A673 (cell line): Measurements from ENCODE around the gene LANCL2.
"Not testable (repeated sequence)": the region's sequence is repeated elsewhere in the genome, so short reads cannot be mapped to it uniquely, and the experiment has no call there.

Source experiments
- EZH2 ChIP-seq: fragments of 200-600 bp; sonication (generic); IDR thresholded peaks from 2 replicates; pipeline ENCODE4 v1.6.1; 2017; ENCODE audit warnings: borderline replicate concordance, low read depth, mild to moderate bottlenecking, mixed read lengths, antibody characterized with exemption, low read length; ENCODE audit not compliant: poor library complexity, severe bottlenecking
- TF ChIP-seq, protein P1 (sequence below): fragments of 300-800, 200-600 bp; sonication (generic); conservative IDR thresholded peaks from 2 replicates; pipeline ENCODE4 v1.5.1; 2017; ENCODE audit warnings: low read depth, mild to moderate bottlenecking, antibody characterized with exemption, low read length, moderate library complexity, mixed read lengths

DNA sequence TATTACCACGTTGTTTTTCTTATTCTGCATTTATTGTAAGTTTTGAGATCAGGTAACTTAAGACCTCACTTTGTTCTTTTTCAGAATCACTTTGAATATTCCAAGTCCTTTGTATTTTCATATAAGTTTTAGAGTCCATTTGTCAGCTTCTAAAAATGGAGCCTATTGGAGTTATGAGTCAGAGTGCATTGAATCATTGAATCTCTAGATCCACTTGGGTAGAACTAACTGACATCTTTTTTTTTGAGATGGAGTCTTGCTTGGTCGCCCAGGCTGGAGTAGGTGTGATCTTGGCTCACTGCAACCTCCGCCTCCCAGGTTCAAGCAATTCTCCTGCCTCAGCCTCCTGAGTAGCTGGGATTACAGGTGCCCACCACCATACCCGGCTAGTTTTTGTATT, 52.3 kb downstream of the LANCL2 start:
- TF ChIP-seq, protein P1, sequence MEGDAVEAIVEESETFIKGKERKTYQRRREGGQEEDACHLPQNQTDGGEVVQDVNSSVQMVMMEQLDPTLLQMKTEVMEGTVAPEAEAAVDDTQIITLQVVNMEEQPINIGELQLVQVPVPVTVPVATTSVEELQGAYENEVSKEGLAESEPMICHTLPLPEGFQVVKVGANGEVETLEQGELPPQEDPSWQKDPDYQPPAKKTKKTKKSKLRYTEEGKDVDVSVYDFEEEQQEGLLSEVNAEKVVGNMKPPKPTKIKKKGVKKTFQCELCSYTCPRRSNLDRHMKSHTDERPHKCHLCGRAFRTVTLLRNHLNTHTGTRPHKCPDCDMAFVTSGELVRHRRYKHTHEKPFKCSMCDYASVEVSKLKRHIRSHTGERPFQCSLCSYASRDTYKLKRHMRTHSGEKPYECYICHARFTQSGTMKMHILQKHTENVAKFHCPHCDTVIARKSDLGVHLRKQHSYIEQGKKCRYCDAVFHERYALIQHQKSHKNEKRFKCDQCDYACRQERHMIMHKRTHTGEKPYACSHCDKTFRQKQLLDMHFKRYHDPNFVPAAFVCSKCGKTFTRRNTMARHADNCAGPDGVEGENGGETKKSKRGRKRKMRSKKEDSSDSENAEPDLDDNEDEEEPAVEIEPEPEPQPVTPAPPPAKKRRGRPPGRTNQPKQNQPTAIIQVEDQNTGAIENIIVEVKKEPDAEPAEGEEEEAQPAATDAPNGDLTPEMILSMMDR, result not testable (repeated sequence)
- not testable (repeated sequence) for TF ChIP-seq EZH2
